ENCODE results near the gene ANP32D. TPM values are rescaled to one million over a fixed set of nuclear protein-coding genes. Genes with fewer than 3 reads are reported as not detected.
"Not testable (repeated sequence)": the region's sequence is repeated elsewhere in the genome, so short reads cannot be mapped to it uniquely, and the experiment has no call there.

ANP32D gene
- total RNA-seq (not detected), polyA plus RNA-seq (ENCODE audit: insufficient read length in 6 of 6) (under 1 TPM in 4 of 6 donors, not detected in 2; 0.17 to 0.43 (median 0.29) TPM)
- long read RNA-seq, donor 1: 0 reads
- long read RNA-seq, donor 2: 0 reads
- long read RNA-seq, donor 3: 0 reads
- long read RNA-seq, donor 4: 0 reads
- long read RNA-seq, donor 5: 0 reads
- long read RNA-seq, donor 6, partial matches to known transcripts: 0 of 1 reads
- long read RNA-seq, donor 6, other reads (novel, unspliced or antisense): 0 of 1 reads
- long read RNA-seq, donor 7: 0 reads
- long read RNA-seq, donor 8: 0 reads
- long read RNA-seq, donor 9: 0 reads
- long read RNA-seq, donor 10: 0 reads
- long read RNA-seq, donor 11: 0 reads
- long read RNA-seq, donor 12: 0 reads

DNA sequence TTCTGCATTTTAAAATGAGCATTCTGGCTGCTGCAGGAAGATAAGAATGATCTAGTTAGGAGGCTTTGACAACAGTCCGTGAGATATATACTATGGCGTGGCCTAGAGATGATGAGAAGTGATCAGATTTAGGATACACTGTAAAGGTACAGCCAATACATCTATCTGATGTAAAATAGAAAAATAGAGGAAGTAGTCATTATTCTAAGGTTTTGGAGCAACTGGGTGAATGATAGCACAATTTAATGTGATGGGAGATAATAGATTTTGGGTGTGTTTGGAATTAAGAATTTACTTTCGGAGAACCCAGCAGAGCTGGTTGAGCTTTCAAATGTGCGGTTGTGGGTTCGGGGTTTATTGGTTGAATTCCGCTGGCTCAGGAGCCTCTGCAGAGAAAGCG, at the start of gene ANP32D:
TSS of gene ANP32D (plus strand) at position 301 of the 400 bp plus-strand sequence. CDS start 106 bp downstream, outside the sequence.
- Histone ChIP-seq H3K4me1 (no peaks in the 10 kb centered on the region), H3K27ac (no peak within 1 kb of the TSS), H3K36me3 (no peaks in the 10 kb centered on the region), H3K27me3 (no peaks in the 10 kb centered on the region), H3K9me3 (peaks cover 0 to 54% of the 10 kb centered on the region in 2 donors), H3K4me3 (no peak within 1 kb of the TSS)
- intact Hi-C loops (cut with DNase I): no loop called here
- DNase-seq (no peak), ATAC-seq (no peak)
- TF ChIP-seq CTCF (IDR thresholded peaks at IDR 0.05): no peak

DNA sequence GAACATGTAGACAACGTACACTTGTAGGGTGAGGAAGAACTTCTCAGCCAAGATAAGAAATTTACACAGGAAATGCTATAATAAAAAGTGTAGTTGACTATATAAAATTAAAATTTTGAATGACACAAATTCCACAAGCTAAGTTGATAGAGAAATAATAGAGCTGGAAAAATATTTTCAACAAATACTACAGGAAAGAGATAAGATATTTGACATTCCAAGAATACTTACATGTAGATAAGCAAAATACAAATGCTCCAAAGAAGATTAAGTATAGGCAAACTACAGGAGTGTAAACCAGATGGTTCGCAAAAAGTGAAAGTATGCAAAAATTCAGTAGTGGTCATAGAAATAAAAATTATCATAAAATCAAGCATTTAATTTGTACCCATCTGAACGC, 49.2 kb upstream of the ANP32D start:
- Histone ChIP-seq H3K4me1 (peaks cover 0 to 5% of the 10 kb centered on the region in 2 donors), H3K4me3 (no peak overlapping the region), H3K27ac (no peak overlapping the region), H3K27me3 (no peaks in the 10 kb centered on the region), H3K9me3 (no peaks in the 10 kb centered on the region), H3K36me3 (no peaks in the 10 kb centered on the region)
- intact Hi-C loops (cut with DNase I): no loop called here
- ATAC-seq (no peak), DNase-seq (no peak)
- no peak for TF ChIP-seq CTCF (IDR thresholded peaks at IDR 0.05)

DNA sequence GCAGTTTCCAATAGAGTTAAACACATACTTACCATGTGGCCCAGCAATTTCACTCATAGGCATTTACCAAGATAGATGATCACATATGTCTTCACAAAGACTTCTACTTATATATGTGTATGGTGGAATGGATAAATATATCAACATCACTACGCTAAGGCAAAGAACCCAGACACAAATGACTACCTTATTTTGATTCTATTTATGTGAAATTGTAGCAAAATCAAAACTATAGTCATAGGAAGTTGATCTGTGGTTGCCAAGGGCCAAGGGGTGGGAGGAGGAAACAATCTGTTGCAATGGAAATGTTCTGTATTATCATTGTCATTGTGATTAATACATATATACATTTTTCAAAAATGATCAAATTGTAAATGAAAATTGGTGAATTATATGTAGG, 47.7 kb upstream of the ANP32D start:
- H3K9me3 ChIP-seq: no peaks in the 10 kb centered on the region
- no peak for DNase-seq
- no peaks in the 10 kb centered on the region for H3K36me3 ChIP-seq
- H3K4me3 ChIP-seq: no peak overlapping the region
- TF ChIP-seq CTCF (IDR thresholded peaks at IDR 0.05): no peak
- H3K27me3 ChIP-seq: no peaks in the 10 kb centered on the region
- ATAC-seq: no peak
- H3K27ac ChIP-seq: no peak overlapping the region
- intact Hi-C loops (cut with DNase I): no loop called here
- H3K4me1 ChIP-seq: peaks cover 0 to 5% of the 10 kb centered on the region in 2 donors

GRCh38 chr12:48434016-48434415, 38.3 kb upstream of the ANP32D start:
- H3K4me3 ChIP-seq; H3K9me3 ChIP-seq; intact Hi-C loops (cut with DNase I); H3K27ac ChIP-seq; ATAC-seq; H3K36me3 ChIP-seq; H3K27me3 ChIP-seq; H3K4me1 ChIP-seq: not testable (repeated sequence)
- DNase-seq: peak in 1 of 4 donors; percentile 66

DNA sequence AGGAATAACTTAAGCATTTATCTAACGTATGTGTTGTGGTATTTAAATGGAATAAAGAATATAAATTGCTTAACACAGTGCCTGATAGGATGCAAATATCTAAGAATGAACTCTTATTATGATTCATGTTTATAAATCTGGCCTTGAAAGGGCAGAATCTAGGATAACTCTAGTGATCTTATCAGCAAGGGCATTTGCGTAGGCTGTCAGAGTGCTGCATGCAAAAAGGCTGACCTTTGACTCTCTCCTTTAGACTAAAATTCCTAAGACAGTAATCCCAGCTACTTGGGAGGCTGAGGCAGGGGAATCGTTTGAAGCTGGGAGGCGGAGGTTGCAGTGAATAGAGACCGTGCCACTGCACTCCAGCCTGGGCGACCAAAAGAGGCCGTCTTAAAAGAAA, 31.3 kb upstream of the ANP32D start:
- H3K36me3 ChIP-seq: no peaks in the 10 kb centered on the region
- intact Hi-C loops (cut with DNase I): no loop called here
- no peak overlapping the region for H3K4me3 ChIP-seq
- no peak for TF ChIP-seq CTCF (IDR thresholded peaks at IDR 0.05)
- no peaks in the 10 kb centered on the region for H3K4me1 ChIP-seq
- no peak for DNase-seq
- no peak for ATAC-seq
- H3K9me3 ChIP-seq: no peaks in the 10 kb centered on the region
- H3K27me3 ChIP-seq: no peaks in the 10 kb centered on the region
- no peak overlapping the region for H3K27ac ChIP-seq

All from left lung (tissue), 14 donors.